GM19351 (cell line): ENCODE measurements around the gene AZU1.

Experiments used
- ATAC-seq: cut with Tn5 transposase; IDR thresholded peaks from one replicate; pipeline ENCODE4 v1.9.1; 2021; ENCODE audit warnings: mild to moderate bottlenecking, moderate library complexity; ENCODE audit not compliant: unreplicated experiment

AZU1 gene, protein sequence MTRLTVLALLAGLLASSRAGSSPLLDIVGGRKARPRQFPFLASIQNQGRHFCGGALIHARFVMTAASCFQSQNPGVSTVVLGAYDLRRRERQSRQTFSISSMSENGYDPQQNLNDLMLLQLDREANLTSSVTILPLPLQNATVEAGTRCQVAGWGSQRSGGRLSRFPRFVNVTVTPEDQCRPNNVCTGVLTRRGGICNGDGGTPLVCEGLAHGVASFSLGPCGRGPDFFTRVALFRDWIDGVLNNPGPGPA

DNA sequence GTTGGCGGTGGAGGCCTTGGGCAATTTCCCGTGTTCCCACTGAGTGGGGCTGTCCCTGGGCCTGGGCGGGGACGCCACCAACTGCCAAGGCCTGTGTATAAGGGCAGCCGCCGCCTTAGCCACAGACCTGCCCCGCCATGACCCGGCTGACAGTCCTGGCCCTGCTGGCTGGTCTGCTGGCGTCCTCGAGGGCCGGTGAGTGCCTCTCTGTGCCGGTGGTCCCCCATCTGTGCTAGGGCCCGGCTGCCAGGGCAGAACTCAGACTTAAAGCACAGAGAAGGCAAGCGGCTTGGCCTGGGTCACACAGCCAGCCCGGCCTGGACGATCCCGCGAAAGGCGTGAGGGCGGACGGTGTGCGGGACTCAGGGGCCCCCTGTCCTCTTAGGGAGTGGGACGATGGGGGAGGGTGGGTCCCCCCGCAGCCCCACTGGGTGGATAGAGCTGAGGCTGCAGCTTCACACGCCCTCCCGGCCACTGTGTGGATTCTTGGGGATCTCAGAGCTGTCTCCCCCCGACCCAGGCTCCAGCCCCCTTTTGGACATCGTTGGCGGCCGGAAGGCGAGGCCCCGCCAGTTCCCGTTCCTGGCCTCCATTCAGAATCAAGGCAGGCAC, at the start of gene AZU1:
Gene AZU1, plus strand, starts transcription at position 128 of the 612 bp plus-strand sequence. Its CDS starts 10 bp downstream, at position 138.
- ATAC-seq, result no peak

DNA sequence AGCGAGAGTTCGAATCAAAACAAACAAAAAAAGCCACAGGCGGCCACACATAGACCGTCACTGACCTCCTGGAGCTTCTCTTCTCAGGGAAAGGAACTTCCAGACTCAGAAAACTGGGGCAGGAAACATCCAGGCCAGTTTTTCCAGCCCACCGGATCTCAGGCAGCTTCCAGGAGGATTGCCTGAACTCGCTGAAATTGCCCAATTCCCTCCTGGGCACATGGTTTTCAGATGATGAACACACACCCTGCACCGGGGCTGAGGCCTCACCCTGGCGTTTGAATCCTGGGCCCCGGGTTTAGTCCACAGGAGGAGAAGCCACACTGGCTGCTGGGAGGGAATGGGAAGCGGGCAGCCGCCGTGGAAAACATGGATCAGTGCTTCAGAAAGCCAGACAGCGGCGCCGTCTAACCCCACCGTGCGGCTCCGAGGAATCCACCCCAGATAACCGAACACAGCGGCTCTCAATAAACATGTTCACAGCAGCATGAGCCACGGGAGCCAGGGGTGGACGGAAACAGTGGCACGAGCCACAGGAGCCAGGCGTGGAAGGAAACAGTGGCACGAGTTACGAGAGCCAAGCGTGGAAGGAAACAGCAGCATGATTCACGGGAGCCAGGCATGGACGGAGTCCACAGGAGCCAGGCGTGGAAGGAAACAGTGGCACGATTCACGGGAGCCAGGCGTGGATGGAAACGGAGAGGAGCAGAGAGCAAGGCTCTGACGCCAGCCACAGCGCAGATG, 48.6 kb upstream of the AZU1 start:
- no peak for ATAC-seq

DNA sequence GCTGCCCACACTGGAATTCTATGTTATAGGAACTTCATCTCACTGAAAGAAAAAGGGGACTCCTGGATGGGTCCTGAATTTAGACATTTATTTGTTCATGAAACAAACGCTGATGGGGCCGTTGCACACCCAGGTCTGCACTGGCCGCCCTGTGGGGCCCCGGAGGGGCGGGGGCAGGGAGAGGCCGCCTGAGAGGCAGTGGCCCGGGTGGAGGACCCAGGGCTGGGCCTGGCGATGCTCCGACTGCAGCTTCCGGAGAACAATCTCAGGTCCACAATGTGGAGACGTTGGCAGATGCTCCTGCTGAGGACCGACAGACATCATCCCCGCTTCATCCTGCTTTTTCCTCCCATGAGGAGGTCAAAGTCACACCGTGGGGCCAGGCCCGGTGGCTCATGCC, 46.7 kb upstream of the AZU1 start:
- ATAC-seq, result no peak

DNA sequence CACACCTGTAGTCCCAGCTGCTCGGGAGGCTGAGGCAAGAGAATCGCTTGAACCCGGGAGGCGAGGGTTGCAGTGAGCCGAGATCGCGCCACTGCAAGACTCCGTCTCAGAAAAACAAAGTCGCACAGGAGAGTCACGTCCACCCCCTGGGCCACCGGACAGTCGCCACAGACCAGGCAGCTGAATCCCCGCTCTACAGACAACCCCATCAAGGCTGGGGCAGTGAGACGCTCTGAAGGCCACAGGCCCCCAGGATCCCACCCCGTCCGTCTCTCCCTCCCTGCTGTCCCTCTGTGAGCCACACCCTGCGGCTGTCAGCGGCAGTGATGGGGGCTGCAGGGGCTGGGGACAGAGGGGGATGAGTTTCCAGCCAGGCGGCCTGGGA, 45.8 kb upstream of the AZU1 start:
- no peak for ATAC-seq

DNA sequence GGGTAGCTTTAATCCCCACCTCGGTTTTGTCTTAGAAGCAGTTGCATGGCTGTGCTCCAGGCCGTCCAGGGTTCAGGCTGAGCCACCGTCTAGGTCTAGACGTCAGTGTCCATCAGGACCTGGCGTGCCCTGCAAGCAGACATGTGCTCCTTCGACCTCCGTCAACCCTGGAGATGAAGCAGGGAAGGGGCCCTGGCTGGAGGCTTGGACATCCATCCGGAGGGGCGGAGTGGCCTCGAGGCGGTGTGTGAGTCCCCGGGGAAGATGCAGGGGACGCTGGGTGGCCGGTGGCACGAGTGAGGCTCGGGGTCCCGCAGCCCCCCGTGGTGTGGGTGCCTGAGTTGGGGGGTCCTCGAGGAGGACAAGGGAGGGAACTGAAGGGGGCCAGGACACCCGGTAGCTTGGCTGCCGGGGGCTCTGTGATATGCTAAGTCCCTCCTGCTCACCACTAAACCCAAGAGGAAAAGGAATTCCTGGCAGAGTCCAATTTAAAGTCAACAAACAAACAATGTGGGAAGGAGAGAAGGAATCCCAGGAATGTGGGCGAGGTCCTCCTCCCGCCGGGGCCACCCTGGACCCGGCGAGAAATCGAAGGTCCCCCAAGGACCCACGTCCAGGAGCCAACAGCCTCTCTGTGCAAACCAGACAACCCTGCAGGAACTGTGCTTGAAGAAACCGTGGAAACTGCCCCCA, 45.3 kb upstream of the AZU1 start:
- ATAC-seq, result no peak

DNA sequence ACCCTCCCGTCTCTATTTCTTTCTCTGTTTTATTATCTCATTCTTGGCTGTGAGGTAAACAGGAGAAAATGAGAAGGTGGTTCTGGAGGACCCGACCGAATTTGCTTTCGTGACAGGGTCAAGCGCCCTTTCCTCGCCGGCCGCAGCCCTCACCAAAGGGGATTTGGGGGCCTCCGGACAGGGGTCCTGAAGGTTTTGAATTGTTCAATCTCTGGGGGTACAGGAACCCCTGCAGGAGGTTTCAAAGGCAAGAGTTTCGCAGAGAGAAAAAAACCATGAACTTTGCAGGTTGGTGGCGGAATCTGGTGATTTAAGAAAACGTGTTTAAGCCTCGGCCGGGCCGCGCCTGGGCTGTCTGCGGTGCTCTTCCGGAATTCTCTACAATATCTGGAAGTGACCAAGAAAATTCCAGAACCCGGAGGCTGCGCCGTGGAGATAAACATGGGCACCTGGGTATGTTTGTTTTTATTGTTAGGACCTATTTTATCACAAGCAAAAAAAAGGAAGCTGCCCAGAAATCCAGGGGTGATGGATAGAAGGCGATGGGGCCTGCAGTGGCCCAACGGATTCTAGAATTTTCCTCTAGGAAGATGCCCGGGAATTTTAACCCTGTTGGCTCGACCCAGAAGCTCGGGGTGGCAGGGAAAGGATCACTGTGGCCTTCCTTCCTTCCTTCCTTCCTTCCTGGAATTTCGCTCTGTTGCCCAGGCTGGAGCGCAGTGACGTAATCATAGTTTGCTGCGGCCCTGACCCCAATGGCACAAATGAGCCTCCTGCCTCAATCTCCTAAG, 44.6 kb upstream of the AZU1 start:
- ATAC-seq, result no peak

DNA sequence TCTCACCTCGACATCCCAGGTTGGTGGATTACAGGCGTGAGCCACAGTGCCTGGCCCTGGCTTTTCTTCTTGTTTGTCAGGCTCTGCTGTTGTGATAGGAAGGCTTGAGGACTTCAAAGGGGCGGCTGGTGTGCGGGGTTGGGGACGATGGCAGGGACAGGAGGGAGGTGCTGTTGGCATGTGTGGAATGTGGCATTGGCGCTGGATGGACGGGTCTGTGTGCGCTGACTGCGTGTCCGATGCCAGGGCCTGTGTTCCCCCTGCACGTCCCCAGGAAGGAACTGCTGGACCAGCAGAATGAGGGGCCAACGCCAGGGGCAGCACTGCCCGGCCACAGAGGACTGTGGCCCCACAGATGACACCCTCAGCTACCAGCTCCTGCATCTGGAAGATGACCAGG, 43.1 kb upstream of the AZU1 start:
- no peak for ATAC-seq

DNA sequence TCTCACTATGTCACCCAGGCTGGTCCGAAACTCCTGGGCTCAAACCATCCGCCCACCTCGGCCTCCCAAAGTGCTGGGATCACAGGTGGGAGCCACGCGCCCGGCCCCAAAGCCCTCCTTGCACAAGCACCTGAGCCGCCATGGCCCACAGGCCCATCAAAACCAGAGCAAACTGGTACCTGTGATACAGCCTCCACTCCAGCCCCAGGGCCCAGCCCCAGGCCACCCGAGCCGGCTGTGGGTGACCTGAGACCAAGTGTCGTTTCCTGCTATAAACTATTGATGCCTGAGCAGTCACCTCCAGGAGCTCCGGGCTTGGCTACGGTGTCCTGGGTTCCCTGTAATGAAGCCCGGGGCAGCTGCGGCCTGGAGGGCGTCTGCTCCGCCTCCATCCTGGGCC, 40.1 kb upstream of the AZU1 start:
- no peak for ATAC-seq

DNA sequence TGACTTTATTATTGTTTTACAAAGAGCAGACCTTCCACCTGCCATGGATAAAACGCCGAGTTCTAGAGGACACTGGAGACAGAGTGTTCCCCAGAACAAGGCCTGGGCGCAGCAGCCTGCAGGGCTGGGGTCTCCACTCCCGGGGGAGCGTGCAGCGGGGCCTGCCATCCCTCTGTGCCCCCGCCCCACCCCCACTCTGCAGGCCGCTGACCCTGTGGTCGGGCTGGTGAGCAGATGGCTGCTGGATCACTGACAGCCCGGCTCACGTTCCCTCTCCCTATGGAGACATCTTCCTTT, 39.0 kb upstream of the AZU1 start:
- no peak for ATAC-seq

DNA sequence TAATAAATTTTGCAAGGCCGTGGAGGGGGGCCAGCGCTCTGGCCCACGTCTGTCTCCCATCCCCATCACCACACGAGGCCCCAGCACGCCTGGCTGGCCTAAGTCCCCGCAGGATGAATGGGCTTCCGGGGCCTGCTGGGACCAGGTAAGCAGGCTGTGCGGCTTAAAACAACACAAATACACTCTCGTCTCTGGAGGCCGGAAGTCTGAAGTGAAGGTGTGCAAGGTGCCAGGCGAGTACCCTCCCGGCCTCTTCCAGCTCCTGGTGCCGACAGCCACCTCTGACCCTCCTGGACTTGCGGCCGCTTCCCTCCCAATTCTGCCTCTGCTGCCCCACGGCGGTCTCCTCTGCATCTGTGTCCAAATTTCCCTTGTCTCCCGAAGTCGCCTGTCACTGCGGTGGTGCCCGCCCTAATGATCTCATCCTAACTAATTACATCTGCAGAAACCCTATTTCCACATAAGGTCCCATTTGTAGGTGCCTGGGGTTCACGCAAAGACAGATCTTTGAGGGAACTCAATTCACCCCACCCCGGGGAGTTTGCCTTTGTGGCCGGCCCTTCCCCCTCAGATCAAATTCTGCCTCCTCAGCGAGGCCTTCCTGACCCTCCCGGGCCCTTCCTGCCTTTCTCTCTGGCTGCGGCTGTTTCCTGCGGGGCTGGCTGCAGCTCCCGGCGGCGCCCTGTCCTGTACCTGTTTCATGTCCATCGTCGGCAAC, 38.5 kb upstream of the AZU1 start:
- ATAC-seq, result no peak

DNA sequence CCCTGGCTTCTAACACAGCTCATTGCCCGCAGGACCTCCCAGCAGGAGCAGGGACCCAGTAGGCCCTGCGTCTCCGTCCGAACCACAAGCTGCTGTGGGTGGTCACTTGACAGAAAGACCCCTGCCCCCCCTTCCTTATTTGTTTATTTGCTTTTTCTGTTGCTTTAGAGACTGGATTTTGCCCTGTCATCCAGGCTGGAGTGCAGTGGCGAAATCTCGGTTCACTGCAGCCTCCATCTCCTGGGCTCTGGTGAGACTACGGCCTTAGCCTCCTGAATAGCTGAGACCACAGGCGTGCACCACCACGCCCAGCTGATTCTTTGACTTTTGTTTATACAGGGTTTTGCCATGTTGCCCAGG, 38.0 kb upstream of the AZU1 start:
- no peak for ATAC-seq

DNA sequence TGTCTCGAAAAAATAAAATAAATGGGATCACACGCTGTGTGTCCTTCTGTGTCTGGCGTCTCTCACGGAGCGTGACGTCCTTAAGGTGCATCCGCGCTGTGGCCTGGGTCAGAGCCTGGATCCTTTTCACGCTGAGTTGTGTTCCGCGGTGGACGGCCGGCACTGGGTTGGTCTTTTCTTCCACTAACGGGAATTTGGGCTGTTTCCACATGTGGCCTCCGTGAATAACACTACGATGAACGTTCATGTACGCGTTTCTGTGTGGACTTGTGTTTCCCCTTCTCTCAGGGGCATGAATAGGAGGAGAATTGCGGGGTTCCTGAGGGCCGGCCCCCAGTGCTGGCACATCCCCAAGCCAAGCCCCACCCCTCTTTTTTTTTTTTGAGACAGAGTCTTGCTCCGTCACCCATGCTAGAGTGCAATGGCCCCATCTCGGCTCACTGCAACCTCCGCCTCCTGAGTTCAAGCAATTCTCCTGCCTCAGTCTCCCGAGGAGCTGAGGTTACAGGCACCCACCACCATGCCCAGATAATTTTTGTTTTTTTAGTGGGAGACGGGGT, 36.5 kb upstream of the AZU1 start:
- ATAC-seq, result no peak

DNA sequence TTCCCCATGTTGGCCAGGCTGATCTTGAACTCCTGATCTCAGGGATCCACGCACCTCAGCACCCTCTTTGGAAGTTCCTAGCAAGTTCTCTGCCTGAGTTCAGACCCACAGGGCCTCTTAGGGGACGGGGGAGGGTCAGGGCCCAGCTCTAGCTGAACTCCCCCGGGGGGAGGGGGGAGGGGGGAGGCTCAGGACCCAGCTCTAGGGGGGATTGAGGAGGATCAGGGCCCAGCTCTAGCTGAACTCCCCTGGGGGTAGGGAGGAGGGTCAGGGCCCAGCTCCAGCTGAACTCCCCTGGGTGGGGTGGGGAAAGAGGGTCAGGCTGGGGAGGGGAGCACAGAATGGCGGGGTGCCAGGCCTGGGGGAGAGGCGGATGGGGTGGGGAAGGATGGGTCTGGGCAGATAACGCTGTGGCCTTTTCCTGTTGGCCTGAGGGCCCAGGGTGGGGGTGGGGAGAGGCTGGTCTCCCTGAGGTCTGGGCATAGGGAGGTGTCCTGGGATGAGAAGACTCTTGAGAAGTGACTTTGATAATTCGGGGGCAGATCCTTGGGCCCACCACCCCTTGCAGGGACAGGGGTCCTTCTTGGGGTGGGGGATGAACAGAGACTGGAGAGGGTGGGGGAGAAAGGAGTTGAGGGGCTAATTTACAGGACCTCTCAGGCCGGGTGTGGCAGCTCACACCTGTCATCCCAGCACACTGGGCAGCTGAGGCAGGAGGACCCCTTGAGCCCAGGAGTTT, 35.9 kb upstream of the AZU1 start:
- ATAC-seq, result no peak

DNA sequence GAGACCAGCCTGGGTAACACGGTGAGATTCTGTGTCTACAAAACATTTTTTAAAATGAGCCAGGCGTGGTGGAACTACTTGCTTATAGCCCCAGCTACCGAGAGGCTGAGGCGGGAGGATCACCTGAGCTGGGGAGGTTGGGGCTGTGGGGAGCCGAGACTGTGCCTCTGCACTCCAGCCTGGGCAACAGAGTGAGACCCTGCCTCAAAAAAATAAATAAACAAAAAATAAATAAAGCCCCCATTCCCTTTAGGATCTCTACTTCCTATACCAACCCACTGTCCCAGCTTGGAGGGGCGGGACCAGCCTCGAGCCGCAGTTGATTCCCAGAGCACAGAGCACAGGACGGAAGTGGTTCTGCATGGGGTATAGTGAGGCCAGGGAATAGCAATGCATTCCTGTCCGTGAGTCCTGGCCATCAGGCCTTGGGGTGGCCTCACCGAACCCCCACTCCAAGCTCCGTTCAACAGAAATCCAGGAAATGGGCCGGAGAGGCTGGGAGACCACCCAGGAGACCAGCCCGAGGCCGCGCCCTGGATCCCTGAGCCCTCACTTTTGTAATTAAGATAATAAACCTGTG, 35.2 kb upstream of the AZU1 start:
- ATAC-seq, result no peak

DNA sequence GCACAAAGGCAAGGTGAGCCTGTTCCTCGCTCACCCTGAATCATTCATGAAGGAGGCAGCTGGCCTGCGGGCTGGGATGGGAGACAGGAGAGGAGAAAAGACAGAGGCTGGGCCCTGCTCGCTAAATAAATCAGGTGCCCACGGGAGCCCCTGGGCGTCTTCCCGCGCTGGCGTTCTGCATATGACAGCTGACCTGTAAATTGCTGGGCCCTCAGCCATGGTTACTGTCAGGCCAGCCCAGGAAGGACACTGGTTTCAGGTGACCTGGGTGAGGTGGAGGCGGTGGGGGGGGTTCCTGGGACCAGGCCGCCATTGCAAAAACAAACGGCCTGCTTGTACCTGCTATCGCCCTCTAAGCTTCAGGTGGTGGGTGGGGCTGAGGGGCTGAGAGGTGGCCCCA, 33.8 kb upstream of the AZU1 start:
- ATAC-seq, result no peak

DNA sequence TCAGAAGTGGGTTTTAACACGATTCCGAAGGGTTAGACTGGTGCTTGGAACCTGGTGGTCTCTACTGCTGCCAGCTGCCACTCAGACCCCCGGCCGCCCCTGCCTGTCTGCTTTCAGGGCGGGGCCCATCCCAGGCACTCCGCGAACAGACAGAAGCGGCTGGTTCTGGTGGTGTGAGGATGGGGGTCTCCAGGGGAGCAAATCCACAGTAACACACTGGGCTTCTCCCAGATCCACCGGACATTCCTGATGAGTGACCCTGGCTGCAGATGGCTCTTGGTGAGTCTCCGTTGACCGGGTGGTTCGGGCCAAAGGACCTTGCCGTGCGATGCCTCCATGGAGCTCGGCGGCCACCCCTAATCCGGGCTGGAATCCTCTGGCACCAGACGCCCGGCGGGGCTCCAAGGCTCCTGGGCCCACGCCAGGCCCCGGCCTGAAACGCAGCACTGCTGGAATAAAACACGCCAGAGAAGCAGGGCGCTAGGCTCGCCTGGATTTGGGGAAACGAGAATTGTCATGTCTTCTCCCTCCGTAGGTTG, 32.5 kb upstream of the AZU1 start:
- no peak for ATAC-seq

DNA sequence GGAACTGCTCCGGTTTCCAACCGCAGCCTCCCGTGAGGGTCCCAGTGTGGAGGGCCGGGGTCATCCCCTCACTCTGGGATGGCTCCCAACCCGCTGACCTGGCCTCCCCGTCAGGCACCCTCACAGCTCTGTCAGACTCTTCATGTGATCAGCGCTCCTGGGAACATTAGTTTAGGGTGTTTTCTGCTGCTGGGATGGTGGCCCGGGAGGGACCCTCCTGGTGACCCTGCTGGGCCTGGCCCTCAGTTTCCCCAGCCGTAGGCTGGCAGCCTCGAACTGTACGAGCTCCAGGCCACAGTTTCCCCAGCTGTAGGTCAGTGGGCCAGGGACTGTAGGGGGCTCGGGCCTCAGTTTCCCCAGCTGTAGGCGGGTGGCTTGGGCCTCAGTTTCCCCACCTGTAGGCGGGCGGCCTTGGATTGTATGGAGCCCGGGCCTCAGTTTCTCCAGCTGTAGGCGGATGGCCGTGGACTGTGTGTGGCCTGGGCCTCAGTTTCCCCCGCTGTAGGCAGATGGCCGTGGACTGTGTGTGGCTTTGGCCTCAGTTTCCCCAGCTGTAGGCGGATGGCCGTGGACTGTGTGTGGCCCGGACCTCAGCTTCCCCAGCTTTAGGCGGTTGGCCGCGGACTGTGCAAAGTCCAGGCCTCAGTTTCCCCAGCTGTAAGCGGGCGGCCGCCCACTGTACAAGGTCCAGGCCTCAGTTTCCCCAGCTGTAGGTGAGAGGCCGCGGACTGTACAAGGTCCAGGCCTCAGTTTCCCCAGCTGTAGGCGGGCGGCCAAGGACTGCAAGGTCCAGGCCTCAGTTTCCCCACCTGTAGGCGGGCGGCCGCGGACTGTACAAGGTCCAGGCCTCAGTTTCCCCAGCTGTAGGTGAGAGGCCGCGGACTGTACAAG, 31.7 kb upstream of the AZU1 start:
- ATAC-seq, result no peak
